GM18502 (cell line): ENCODE data around the gene DRC7.

Source experiments
- ATAC-seq: cut with Tn5 transposase; IDR thresholded peaks from one replicate; pipeline ENCODE4 v1.9.1; 2021; ENCODE audit warnings: mild to moderate bottlenecking; ENCODE audit not compliant: unreplicated experiment, poor library complexity

The DRC7 gene

DNA sequence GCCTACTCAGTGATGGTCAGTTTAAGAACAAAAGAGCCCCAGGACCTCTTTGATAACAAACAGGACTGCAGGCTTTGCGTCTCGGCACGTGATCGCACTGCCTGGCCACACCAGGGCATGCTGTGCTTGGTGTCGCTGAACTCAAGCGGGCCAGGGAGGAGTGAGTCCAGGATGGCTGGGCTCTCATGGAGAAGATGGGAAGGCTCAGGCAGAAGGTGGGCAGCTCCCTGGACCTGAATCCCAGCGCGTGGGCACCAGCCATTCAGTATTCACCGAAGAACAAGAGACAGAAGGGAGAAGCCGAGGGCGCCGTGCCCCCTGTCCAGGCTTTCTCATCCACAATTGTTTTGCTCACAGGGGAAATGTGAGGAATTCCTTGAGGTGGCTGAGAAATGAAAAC is 52.9 kb downstream of the DRC7 start:
- no peak for ATAC-seq

DNA sequence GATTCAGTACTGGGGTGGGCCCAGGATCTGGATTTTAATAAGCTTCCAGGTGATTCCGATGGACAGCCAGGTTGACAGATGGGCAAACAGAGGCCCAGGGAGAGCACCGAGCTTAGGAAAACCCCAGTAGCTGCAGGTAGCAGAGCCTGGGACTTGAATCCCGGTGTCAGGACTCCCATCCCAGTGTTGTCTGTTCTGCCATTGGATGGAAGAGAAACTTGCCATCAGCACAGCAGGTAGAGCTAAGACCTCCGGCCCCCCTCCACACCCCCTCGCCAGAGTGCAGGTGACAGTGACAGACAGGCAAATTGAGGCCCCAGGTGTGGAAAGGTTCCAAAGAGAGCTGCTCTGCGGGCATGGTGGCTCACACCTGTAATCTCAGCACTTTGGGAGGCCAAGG is 53.4 kb downstream of the DRC7 start:
- ATAC-seq = no peak

DNA sequence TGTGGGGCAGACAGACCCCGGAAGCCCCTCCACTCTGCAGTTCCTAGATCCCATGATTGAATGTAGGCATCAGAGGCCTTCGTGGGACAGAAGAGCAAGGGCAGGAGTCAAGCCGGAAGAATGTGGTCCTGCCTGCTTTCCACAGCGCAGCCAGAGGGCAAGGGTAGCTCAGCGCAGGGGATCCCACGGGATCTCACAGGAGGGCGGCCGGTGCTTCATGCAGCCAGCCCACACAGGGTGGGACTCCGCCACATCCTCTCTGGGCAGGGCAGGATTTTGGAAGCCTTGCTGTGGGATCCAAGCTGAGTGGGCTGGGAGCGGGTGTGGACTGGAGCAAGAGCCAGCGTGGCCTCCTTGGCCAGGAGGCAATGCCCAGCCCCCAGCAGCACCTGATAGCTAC is 54.0 kb downstream of the DRC7 start:
- no peak for ATAC-seq

DNA sequence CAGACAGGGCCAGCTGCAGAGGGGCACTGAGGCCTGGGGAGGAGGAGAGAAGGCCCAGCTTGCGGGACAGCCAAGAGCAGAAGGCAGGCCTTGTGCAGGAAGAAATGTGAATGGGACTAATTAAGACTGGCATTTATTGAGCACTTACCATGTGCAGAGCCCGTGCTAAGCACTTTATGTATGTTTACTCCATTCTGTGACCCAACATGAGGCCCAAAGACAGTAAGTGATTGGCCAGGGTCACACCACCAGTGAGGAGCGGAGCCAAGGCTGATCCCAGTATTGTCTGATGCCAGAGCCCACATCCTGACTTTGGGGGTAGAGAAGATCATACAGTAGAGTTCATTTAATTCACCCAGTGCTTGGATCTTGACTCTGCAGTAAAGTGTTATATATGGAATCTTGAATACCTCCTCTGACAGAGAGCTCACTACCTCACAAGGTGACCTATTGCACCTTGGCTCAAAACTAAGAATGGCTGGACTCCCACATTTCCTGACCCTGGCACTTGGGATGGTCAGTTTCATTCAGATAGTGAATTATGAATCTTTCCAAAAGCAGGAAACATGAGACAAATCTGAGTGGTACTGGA is 54.6 kb downstream of the DRC7 start:
- ATAC-seq = no peak

DNA sequence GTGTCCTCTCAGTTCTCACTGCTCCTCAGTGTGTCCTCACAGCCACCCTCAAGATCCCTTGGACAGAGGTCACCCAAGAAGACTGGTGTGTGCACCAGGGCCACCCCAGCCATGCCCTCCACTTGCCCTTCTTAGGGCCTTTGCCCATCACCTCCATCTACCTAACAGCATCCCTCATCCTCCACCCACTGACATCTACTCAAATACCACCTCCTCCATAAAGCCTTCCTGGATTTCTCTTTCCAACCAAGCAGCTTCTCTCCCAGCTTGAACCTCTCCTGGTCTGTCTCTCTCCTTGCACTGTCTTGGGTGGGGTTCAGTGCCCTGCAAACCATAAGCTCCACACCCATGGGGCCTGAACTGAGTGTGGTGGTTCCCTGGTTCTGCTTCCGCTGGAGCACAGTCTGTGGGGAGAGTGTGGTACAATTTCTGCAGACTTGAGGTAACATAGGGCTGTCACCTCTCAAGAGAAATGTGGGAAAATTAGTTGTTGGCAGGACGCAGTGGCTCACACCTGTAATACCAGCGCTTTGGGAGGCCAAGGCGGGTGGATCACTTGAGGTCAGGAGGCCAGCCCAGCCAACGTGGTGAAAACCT is 55.3 kb downstream of the DRC7 start:
- ATAC-seq = no peak

DNA sequence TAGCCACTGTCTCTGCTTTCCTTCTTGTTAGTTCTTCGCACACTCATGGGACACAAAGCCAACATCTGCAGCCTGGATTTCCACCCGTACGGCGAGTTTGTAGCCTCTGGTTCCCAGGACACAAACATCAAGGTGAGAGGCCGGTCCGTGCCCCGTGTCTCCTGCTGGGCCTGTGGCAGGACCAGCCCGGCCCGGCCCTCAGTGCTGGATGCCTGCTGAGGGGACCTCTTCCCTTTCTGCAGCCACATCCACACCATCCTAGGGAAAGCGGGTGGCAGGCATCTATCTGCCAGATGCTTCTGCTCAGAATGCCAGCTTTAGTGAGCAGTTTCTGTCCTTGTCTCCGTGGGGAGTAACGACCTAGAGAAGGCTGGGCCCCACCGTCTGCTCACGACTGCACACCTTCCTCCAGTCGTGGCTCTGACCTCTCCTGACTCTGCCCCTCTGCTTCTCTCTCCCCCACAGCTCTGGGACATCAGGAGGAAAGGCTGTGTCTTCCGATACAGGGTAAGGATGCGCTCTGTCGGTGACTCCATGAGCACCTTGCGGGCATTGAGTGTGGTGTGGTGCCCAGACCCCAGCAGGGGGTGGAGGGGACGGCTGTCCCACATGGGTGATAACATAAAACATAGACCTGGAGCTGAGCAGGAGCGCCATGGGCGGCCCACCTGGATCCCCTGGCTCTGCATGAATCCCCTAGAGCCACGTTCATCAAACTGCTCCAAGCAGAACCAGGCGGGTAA is 56.4 kb downstream of the DRC7 start:
- no peak for ATAC-seq

DNA sequence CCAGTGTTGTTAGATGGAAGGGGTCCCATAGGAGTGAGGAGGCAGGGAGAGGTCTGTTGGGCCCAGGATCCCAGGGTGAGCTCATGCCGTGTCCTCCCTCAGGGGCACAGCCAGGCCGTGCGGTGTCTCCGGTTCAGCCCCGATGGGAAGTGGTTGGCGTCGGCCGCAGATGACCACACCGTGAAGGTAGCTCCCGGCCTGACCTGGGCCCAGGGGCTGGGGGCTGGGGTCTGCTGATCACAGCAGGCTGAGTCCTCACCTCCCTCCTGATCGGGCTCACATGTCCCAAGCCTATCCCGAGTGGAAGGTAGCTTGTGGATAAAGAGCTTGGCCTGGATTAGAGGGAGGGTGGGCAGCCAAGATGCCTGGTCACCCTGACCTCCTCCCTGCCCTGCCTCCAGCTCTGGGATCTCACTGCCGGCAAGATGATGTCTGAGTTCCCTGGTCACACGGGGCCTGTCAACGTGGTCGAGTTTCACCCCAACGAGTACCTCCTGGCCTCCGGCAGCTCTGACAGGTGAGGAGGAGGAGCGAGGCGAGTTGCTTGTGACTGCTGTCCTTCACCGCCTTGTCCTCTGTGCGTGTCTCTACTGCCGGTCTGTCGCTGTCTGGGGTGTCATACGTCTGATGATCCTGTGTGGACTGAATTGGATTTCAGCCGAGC is 57.1 kb downstream of the DRC7 start:
- no peak for ATAC-seq

DNA sequence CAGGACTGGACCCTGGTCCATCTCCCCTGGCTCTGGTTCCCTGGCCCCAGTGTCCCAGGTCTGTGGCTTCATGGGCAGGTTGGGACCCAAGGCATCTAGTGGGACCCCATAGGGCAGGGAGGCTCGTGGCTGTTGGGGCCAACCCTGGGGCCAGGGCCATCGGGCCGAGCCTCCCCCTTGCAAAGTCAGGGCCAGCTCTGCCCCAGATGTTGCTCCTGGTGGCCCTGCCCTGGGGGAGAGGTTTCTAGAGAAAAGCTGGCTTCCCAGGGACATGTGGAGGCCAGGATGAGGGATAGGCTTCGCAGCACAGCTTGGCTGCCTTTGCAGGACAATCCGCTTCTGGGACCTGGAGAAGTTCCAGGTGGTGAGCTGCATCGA is 57.6 kb downstream of the DRC7 start:
- ATAC-seq = no peak

DNA sequence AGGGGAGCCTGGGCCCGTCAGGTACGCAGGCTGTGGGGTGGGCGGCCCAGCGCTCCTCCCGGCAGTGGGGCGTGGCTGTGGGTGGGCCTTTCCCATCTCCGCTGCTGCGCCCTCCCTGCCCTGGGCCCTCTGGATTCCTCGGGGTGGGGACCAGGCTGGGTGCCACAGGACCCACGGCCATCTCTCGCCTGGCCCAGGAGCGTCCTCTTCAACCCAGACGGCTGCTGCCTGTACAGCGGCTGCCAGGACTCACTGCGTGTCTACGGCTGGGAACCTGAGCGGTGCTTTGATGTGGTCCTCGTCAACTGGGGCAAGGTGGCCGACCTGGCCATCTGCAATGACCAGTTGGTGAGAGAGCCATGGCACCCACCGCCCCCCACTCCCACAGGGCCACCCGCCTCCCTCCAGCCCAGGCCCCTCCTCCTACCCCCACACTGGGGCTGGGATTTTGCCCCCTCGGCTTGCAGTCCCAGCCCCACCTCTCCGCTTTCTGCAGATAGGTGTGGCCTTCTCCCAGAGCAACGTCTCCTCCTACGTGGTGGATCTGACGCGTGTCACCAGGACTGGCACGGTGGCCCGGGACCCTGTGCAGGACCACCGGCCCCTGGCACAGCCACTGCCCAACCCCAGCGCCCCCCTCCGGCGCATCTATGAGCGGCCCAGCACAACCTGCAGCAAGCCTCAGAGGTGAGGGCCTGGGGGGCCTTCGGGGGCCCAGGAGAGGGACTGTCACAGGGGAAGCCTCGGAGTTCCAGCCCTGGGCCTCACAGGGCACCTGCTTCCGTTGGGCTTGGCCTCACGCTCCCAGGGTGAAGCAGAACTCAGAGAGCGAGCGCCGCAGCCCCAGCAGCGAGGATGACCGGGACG is 58.2 kb downstream of the DRC7 start:
- ATAC-seq = no peak

DNA sequence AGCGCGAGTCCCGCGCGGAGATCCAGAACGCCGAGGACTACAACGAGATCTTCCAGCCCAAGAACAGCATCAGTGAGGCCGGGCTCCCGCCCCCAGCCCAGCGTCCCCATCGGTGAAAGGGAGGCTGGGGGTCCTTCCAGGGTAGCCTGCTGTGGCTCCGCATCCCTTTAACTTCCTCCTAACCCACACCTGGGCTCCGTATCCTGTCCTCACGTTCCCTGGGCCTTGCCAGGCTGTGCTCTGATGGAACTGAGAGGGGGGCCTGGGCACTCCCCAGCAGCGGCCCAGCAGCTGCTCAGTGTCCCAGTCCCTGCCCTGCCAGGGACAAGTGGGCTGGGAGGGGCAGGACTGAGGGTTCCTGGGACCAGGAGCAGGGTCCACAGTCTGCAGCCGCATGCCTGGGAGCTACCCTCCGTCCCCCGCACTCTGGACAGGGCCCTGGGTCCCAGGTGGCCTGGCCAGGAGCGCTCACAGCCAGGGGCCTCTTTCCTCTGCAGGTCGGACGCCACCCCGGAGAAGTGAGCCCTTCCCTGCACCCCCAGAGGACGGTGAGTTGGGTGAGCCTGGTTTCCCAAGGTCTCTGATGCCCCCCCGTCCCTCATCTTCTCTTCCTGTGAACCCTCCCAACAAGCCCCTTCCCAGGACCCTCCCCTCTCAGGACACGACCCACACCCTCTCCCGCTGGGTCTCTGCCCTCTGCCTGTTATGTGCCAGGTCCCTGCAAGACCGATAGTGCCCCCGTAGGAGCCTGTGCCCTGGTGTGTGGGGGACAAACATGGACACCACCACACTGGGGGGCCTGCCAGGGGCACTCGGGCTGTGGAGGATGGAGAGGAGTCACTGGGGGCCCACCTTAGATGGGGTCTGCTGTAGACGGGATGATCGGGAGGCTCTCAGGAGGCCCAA is 59.1 kb downstream of the DRC7 start:
- ATAC-seq = no peak

DNA sequence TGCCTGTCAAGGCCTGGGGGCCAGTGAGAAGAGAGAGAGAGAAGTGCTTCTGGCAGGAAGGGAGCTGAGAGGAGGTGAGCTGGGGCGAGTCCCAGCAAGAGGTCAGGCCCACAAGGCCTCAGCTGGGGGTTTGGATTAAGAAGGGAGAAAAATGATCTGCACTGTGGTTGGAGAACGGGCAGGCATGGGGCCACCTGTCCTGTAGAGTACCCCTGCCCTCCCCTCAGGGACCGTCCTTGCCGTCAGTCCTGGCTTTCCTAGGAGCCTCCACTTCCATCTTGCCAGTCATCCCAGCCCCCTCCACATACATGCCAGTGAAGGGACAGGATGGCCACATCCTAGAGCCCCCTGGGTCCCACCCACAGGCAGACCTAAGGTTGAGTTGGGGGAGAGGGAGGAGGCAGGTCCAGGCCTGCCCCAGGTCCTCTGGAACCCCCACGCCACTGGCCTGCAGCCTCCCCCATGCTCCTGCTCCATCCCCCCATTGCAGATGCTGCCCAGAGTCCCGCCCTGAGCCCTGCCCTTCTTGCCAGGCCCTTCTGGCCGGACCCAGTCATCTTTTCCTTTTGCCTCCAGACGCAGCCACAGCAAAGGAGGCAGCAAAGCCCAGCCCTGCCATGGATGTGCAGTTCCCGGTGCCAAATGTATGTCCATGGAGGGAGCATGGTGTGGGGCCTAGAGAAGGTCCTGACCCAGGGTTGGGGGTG is 59.9 kb downstream of the DRC7 start:
- no peak for ATAC-seq

DNA sequence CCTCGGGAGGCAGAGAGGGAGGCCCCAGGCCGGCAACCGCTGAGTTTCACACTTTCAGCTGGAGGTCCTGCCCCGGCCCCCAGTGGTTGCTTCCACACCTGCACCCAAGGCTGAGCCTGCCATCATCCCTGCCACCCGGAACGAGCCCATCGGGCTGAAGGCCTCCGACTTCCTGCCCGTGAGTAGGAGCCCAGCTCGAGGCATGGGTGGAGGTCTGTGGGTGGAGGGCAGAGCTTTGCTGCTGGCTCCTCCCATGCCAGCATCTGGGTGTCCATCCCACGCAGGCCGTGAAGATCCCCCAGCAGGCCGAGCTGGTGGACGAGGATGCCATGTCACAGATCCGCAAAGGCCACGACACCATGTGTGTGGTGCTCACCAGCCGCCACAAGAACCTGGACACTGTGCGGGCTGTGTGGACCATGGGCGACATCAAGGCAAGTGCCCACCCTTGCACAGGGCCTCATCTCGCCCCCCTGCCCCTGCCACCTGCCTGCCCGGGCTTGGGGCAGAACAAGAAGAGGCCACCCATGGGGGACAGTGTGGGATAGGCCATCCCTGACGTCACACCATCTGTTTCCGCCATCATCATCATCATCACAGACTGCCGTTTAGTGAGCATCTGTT is 60.6 kb downstream of the DRC7 start:
- no peak for ATAC-seq

DNA sequence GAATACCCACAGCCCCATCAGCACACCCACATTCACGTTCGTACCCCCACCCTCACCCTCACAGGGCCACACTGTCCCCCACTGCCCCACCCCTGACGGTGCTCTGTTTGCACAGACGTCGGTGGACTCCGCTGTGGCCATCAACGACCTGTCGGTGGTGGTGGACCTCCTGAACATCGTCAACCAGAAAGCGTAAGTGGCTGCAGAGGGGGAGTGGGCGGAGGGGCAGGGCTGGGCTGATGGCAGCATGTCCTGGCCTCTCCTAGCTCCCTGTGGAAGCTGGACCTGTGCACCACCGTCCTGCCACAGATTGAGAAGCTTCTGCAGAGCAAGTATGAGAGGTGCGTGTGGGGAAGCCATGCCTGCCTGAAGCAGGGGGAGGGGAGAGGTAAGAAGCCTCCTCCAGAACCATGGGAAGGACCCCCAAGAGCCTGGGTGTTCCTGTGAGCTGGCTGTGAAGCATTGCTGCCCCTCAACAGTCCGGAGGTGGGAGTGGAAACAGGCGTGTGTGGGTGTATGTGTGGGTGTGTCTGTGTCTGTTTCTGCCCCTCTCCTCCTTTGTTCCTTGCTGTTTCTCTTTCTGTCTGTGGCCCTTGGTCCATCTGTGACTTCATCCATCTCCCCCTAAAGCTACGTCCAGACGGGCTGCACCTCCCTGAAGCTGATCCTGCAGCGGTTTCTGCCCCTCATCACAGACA is 61.3 kb downstream of the DRC7 start:
- no peak for ATAC-seq

DNA sequence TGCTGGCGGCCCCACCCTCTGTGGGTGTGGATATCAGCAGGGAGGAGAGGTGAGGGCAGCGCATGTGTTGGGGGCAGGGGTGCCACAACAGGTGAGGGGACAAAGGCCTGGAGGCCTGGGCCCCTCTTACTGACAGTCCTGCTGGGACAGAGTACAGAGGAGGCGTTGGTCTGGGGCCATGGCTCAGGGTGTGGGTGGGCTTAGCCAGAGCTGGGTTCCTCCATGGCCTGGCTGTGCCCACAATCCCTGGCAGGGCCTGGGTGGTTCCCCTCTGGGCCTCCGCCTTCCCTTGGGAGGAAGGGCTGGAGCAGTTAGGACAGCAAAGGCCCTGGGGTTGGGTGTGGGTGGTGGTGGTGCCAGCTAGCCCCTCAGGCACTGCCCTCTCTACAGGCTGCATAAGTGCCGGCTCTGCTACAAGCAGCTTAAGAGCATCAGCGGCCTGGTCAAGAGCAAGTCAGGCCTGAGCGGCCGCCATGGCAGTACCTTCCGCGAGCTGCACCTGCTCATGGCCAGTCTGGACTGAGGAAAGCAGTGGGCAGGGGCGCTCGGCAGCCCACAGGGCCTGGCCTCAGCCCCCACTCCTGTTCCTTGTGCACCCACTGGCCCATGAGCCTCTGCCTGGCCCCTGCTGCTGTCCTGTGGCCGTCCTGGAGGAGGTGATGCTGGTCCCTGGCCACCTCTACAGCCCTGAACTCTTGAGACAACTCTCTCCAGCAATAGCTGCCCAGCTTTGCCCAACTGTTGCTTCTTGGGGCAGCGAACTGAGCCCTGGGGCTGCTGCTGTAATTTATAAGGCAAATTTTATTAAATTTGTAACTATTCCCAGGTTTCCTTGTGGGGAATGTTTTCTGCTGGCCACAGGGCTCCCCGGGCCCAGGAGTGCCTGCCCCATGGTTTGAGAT is 62.1 kb downstream of the DRC7 start:
- ATAC-seq = peak; percentile 10

DNA sequence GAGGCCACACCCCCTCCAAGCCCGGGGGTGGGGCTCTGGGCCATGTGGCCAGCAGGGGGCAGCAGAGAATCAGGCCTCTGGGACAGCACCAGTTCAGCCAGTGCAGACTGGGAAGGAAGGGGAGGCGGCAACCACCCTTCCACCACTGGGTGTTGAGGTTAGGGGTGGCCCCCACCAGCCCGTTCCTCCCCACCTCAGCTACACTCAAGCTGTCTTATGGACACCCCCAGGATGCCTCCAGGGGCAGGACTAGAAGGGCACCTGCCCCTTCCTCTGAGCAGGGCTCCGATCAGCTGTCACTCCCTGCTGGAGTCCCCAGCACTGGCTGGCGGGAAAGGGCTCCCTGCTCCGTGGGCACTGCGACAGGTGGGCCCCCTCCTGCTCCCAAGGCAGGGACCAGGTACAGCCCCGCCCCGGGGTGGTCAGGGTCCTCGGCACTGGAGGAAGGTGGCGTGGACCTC is 62.8 kb downstream of the DRC7 start:
- ATAC-seq = peak; percentile 89

DNA sequence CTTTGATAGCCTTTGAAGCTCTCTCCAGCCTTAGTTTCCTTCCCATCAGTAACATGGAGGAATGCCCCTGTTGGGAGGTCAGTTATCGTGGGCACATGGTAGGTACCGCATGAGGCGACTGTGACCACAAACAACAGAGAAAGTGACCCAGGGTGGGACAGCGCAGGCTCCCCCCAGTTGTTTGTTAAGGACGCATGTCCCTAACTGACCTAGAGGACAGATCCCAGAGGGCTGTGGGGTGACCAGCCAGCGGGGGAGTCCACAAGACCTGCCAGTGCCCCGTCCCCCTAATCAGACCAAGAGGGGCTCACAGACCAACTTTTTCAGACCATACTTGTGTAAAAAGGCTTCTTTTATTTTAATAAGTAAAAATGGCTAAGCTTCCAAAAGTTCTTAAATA is 63.3 kb downstream of the DRC7 start:
- no peak for ATAC-seq
